ENCODE results near the gene LPP. TPM values are rescaled to one million over a fixed set of nuclear protein-coding genes. Genes with fewer than 3 reads are reported as not detected.

Gene LPP
- total and polyA plus RNA-seq, 9 donors = 15.9 to 280 (median 134) TPM

GRCh38 chr3:188158731-188159310 is 4.9 kb downstream of the LPP start:
- Histone ChIP-seq H3K27me3 (no peaks in the 10 kb centered on the region), H3K27ac (no peak overlapping the region), H3K36me3 (no peaks in the 10 kb centered on the region), H3K4me1 (ENCODE audit: insufficient read depth) (peaks cover 10% of the 10 kb centered on the region), H3K9me3 (no peaks in the 10 kb centered on the region), H3K4me3 (no peak overlapping the region)
- TF ChIP-seq CTCF (IDR thresholded peaks at IDR 0.05) = no peak
- no peak for TF ChIP-seq POLR2A (IDR thresholded peaks at IDR 0.05)
- no peak for TF ChIP-seq EP300 (IDR thresholded peaks at IDR 0.05)
- 76 to 80% (median 78%) methylated on average over 9 of the region's 9 CpGs for WGBS, 3 donors
- intact Hi-C loops (cut with DNase I) = loop anchor here in 2 of 4 donors (10.0 kb wide), 3 partner anchors 56 to 414 kb away; partner anchors contain the start of gene BCL6 (in 1 of the 2)
- no peak for DNase-seq

- Histone ChIP-seq H3K36me3 (no peaks in the 10 kb centered on the region), H3K27me3 (no peaks in the 10 kb centered on the region), H3K9me3 (no peaks in the 10 kb centered on the region), H3K27ac (no peak overlapping the region), H3K4me1 (ENCODE audit: insufficient read depth) (peaks cover 7% of the 10 kb centered on the region), H3K4me3 (no peak overlapping the region)
- intact Hi-C loops (cut with DNase I) = no loop called here
- no peak for DNase-seq
- TF ChIP-seq POLR2A (IDR thresholded peaks at IDR 0.05) (no peak), CTCF (IDR thresholded peaks at IDR 0.05) (no peak), EP300 (IDR thresholded peaks at IDR 0.05) (no peak)
Measured at GRCh38 chr3:188160751-188161150, 6.8 kb downstream of the LPP start.

- peak in 1 of 5 donors; percentile 12 for DNase-seq
- H3K4me3 ChIP-seq = no peak overlapping the region
- no peaks in the 10 kb centered on the region for H3K9me3 ChIP-seq
- H3K27me3 ChIP-seq = no peaks in the 10 kb centered on the region
- H3K4me1 ChIP-seq (ENCODE audit: insufficient read depth) = no peaks in the 10 kb centered on the region
- H3K36me3 ChIP-seq = no peaks in the 10 kb centered on the region
- no peak overlapping the region for H3K27ac ChIP-seq
- TF ChIP-seq POLR2A (IDR thresholded peaks at IDR 0.05) (no peak), CTCF (IDR thresholded peaks at IDR 0.05) (no peak), EP300 (IDR thresholded peaks at IDR 0.05) (no peak)
- WGBS, 3 donors = 60 to 76% (median 71%) methylated on average over 2 of the region's 2 CpGs
- intact Hi-C loops (cut with DNase I) = no loop called here
Measured at GRCh38 chr3:188164248-188164687, 10.3 kb downstream of the LPP start.

GRCh38 chr3:188165596-188165995 is 11.6 kb downstream of the LPP start:
- no peak for DNase-seq
- no peaks in the 10 kb centered on the region for H3K9me3 ChIP-seq
- H3K27ac ChIP-seq = no peak overlapping the region
- H3K36me3 ChIP-seq = no peaks in the 10 kb centered on the region
- H3K4me3 ChIP-seq = no peak overlapping the region
- H3K27me3 ChIP-seq = no peaks in the 10 kb centered on the region
- intact Hi-C loops (cut with DNase I) = no loop called here
- H3K4me1 ChIP-seq (ENCODE audit: insufficient read depth) = peaks cover 1% of the 10 kb centered on the region
- TF ChIP-seq CTCF (IDR thresholded peaks at IDR 0.05) (no peak), EP300 (IDR thresholded peaks at IDR 0.05) (no peak), POLR2A (IDR thresholded peaks at IDR 0.05) (no peak)
- WGBS, 3 donors = 82 to 88% (median 85%) methylated on average over 9 of the region's 9 CpGs

Data from ovary (tissue), 9 donors.